Measurements from ENCODE around the gene HARS1.
A peak's percentile ranks its signal among the peaks of the same experiment; 100 is the strongest.
"Not testable (repeated sequence)": the region's sequence is repeated elsewhere in the genome, so short reads cannot be mapped to it uniquely, and the experiment has no call there.

HARS1 gene

DNA sequence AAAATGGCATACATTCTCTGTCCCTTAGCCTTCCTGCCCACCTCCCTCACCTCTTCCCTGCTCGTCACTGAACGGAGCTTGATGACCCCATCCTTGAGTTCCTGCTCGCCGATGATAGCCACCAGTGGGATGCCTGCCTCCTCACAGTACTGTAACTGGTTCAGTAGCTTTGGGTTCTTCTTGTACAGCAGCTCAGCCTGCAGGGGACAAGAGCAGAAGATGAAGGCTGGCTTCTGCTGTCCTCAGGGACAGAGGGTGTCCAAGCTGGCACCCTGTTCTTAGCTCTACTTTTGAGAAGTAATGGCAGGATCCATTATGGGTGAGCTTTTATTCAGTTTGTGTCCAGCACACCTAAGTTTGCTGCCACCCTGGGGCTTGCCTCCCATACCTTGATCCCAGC lies 16.5 kb downstream of the HARS1 start:
- DNase-seq, result no peak

DNA sequence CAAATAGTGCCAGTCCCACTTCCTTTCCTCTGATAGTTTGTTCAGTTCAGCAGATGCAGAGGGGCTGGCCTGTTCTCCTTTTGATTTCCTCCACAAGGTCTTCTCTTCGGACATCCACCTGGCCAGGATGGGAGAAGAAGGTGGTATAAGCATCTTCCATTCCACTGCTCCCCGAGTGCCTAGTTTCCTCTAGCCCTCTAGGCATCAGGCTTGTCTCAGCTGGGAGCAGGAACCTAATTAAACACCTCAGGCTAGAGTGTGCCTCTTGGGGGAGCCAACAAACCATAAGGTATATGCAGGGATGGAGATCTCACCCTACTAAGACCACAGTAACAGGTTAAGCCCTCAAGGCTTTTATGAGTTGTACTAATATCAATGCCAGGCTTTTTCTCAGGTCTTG lies 17.0 kb downstream of the HARS1 start:
- DNase-seq, result no peak

DNA sequence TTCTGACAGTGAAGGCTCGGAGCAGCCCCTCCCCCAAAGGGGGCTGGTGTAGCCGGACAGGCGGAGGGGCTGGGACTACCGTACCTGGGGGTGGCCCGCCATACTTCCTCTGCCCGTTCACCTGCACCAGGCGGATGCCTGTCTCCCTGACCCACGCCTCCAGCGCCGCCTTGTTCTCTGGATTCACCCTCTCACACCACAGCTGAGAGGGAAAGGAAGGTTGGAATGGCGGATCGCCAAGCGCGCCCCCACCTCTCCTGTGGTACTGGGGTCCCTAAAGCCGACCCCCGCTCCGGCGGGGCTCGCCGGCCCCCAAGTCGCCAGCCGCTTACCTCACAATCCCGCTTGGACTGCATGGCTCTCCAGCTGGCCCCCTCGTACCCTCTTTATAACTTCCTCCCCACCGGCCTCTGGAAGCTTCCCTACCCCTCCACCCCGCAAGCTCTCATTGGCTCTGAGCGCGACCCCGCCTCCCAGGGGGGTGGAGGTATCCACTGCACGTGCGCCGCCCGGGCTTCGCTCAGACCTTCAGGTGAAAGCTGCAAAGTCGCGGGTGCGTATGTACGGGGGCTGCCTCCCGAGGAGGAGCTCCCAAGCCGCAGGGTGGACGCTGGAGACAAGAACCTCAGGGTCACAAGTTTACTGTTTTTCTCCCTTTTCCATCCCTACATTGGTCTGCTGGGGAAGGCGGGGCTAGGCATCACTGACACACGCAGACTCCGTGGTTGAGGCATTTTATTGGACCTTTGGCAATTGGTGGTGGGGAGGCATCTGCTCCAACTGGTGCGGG lies 17.8 kb downstream of the HARS1 start, which contains the start of gene DND1:
Gene DND1, minus strand, starts transcription at position 390 of the 790 bp plus-strand sequence. Its CDS starts 34 bp downstream, at position 356.
- no peak for DNase-seq

DNA sequence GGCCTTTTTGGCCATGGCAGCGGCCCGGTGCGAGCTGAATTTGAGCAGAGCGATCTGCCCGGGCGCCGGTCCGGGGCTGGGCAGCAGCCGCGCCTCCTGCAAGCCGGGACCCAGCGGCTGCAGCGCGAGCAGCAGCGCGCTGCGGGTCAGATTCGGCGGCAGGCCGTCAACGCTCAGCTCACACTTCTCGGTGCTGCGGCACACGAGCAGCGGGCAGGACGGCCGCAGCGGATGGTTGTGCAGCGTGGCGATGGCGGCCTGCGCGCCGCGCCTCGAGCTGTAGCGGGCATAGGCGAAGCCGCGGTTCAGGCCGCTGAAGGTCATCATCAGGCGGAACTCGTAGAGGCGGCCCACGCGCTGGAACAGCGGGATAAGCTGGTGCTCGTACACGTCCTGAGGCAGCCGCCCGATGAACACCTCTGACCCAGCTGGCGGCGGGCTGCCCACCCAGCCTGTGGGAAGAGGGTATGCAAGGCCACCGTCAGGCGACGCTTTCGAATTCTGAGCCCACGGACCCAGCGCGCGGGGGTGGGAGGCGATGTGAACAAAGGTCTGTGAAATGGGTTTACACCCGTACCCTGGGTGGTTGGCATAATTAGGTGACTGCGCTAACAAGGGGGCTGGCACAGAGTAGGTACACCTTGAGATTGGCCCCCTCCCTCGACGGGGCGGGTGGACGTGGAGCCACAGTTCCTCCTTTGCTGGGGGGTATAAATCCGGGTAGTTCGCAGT lies 18.5 kb downstream of the HARS1 start:
- DNase-seq, result no peak

DNA sequence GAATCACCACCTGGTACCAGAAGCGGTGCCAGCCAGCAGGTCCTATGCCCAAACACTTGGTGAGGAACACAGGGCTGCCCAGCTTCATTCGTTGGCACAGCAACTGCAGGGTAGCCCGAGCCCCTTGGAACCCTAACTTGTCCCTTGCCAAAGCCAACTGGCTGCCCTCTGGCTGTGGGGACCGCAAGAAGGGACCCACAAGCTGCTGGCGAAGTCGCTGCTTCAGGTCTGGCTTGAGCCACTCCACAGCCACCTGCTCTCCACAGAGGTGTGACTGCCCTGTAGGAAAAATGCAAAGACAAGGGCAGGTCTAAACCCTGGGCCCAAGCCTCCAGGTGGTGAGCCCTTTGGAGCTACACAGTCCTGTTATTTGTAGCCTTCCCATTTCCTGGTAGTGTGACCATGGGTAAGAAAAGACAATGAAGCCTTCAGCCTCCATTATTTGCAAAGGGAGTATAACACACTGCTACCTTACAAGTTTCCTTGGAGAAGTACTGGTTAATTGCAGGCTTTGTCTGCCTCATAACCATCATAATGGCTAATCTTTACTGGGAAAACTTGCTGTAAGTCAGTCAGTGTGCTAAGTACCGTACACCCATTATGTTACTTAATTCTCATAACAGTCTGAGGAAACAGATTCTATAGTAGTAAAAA lies 19.6 kb downstream of the HARS1 start:
- DNase-seq, result no peak

DNA sequence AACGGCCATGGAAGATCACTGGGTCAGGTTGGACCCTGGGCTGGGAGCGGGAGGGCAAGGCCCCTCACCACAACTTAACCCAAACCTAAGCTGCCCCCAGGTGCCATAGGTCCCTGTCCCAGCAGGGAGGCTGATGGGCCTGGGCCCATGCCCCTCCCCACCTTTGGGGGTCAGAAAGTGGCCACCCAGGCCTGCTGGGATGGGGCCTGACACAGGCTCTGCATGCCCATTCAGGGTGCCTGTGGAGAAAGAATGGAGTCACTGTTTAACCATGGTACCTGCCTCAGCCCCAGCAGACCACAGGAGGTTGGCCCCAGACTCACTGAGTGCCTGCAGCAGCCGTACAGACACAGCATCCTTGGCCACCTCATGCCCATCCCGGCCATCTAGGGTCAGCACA lies 20.1 kb downstream of the HARS1 start:
- DNase-seq, result not testable (repeated sequence)

DNA sequence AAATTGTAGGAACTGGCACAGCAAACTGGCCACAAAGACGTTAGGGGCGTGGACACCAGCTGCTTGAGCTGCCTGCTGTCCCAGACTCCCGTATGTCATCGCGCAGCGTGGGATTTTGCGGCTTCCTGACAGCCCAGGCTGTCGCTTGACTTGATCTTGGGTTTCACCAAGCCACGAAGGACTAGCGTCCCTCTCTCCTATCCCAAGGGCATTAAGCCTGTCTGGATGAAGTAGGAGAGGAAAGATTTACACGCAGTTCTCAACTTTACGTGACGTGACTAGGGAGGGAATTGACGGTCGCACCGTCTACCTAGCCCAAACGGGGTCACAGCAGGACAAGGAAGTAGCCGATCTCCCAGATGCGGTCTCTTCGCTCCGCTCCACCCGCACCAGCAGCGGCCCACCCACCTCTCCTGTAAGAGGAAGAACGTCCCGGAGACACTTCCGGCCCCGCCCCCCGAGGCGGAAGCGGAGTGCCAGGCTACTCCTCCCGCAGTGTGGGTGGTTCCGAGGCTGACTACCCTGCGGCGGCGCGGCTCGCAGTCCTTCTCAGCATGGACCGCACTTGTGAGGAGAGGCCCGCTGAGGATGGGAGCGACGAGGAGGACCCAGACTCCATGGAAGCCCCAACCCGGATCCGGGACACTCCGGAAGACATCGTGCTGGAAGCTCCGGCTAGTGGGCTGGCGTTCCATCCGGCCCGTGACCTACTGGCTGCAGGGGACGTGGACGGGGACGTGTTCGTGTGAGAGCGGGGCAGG lies 26.6 kb downstream of the HARS1 start, which contains the start of gene WDR55:
Gene WDR55, plus strand, starts transcription at position 546 of the 761 bp plus-strand sequence. Its CDS starts 9 bp downstream, at position 555.
- DNase-seq, result peak; percentile 69

DNA sequence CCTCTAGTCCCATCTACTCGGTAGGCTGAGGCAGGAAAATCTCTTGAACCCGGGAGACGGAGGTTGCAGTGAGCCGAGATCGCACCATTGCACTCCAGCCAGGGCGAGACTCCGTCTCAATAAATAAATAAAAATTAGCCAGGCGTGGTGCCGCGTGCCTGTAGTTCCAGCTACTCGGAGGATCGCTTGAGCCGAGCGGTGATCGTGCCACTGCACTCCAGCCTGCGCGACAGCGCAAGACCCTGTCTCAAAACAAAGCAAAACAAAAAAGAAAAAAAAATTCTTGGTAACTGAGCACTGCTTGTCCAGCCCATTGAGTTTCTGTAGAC lies 27.2 kb downstream of the HARS1 start:
- no peak for DNase-seq

DNA sequence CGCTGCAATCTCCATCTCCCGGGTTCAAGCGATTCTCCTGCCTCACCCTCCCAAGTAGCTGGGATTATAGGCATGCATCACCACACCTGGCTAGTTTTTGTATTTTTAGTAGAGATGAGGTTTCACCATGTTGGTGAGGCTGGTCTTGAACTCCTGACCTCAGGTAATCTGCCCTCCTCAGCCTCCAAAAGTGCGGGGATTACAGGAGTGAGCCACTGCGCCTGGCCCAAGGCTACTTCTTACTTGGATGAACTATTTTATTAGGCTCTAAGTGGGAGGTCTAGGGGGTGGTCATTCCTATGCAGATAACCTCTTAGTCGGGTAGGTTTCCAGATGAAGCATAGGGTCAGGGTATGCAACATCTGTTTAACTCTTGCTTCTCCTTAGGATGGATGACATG lies 30.8 kb downstream of the HARS1 start:
- DNase-seq, result not testable (repeated sequence)

DNA sequence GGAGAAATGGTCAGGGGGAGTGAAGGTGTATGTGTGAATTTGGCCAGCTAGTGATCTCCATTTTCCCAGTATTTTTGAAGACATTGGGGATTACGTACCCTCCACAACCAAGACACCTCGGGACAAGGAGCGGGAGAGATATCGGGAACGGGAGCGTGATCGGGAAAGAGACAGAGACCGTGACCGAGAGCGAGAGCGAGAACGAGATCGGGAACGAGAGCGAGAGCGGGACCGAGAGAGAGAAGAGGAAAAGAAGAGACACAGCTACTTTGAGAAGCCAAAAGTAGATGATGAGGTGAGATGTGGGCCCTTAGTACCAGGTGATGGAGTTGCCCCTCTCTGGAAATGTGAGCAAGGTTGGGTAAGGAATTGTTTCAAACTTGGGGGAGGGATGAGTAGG lies 32.3 kb downstream of the HARS1 start:
- DNase-seq, result no peak

DNA sequence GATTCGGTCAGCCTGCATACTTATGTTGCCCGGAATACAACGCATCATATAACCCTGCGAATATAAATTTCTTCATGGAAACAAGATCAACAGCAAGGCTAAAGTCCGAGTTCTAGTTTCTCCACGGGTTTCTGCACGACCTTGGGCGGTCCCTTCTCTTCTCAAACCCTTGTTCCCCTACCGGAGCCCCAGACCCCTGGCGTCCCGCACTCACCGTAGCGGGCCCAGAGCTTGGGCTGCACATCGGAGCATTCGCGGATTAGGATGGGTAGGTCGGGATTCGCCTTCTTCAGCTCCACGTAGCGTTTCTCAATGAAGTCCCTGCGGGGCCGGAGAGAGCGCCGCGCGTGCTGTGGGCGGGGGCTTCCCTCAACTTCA lies 44.1 kb downstream of the HARS1 start:
- no peak for DNase-seq

DNA sequence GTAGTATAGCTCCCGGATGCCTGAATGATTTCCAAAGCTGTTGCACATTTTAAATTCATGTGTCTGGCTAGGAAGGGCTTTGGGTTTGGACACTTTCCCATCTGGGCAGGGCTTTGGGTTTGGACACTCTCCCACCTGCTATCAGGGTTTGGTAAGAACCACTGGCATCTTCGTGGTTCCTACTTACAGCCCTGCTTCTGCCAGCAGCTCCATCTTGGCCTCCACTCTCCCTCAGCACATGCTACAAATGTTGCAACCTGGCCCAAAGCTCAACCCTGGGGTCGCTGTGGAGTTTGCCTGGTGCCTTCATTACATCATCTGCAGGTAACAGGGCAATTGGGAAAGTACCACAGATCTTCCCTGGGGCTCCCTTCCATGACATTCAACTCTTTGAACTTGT lies 48.5 kb downstream of the HARS1 start:
- DNase-seq, result no peak

DNA sequence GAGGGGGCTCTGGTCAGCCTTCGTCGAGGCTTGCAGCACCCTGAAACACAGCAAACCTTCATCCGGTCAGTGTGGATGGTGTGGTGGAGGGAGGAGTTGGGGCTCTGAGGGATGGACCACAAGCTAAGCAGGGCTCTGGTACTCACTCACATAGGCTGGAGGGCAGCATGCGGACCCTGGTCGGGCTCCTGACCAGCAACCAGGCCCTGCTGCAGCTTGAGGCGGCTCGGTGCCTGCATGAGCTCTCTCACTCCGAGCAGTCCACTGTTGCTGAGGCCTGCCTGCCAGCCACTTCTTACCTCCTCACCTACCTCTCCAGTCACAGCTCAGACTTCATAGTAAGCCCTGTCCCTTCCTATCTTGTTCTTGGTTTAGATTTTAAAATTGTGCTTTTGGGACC lies 49.5 kb downstream of the HARS1 start:
- no peak for DNase-seq

DNA sequence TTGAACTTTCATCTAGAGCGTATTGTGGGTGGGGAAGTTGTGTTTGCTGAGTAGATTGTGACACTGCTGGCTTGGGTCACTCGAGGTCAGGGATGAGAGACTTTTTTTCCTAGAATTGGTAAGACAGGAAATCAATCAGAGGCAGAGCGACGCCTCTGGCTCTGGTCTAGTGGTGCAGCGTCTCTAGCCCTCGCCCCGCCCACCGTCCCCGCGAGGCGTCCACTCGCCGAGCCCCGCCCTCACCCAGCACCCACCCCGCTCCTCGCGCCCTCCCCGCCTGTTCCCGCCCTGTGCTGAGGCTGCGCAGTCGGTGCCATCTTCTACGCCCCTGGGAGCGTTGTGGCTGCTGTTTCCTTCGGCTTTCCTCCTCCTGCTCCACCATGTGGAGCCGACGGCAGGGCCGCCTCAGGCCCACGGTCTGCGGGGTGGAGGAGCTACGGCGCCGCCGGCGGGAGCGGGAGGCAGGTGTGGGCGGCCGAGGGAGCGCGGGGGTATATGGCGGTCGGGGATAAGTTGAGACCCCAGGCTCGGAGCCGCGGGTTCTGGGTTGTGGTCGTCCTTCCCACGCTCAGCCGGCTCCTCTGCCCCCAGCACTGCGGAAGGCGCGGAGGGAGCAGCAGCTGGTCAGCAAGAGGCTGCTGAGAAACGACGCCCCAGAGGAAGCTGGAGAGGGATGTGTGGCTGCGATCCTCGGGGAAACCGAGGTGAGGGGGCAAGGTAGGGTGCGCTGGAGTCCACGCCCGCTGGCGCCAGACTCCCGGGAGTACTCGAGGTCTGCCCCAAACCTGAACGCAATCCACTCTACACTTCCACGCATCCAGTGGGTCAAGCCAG lies 51.8 kb downstream of the HARS1 start, which contains the start of gene TMCO6:
Gene TMCO6, plus strand, starts transcription at position 304 of the 834 bp plus-strand sequence. Its CDS starts 77 bp downstream, at position 381.
- DNase-seq, result peak; percentile 61

DNA sequence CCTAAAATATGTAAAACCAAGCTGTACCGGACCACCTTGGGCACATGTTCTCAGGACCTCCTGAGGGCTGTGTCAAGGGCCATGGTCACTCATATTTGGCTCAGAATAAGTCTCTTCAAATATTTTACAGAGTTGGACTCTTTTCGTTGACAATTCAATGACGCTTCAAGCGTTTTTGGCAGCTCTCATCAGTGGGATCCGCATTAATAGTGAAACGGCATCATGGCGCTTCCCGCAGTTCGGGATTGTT lies 52.3 kb downstream of the HARS1 start:
- not testable (repeated sequence) for DNase-seq

DNA sequence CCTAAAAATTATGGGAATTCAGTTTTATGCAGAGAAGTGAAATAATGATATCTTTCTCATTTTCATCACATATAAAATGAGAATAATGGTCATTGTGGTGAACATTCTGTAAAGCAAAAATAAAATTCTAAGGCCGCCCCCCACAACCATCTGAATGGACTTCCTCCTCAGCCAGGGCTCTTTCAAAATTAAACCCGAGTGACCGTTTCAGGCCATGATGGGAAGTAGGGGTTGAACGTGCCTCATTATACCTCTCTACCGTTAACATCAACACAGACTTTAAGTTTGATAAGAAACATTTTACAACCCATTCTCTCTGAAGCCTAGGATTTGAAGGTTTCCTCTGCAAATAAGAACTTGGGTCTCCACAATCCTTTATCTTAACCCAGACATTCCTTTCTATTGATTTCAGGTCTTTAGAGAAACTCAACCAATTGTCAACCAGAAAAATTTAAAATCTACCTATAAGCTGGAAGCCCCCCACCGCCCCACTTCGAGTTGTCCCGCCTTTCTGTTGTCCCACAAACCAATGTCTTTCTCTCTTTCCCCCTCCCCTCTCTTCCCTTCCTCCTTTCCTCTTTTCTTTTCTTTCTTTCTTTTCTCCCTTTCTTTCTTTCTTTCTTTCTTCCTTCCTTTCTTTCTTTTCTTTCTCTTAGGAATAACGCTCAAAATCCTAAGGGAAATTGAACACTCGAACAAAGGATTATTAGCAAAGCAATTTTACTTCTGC lies 53.6 kb downstream of the HARS1 start:
- DNase-seq, result no peak

DNA sequence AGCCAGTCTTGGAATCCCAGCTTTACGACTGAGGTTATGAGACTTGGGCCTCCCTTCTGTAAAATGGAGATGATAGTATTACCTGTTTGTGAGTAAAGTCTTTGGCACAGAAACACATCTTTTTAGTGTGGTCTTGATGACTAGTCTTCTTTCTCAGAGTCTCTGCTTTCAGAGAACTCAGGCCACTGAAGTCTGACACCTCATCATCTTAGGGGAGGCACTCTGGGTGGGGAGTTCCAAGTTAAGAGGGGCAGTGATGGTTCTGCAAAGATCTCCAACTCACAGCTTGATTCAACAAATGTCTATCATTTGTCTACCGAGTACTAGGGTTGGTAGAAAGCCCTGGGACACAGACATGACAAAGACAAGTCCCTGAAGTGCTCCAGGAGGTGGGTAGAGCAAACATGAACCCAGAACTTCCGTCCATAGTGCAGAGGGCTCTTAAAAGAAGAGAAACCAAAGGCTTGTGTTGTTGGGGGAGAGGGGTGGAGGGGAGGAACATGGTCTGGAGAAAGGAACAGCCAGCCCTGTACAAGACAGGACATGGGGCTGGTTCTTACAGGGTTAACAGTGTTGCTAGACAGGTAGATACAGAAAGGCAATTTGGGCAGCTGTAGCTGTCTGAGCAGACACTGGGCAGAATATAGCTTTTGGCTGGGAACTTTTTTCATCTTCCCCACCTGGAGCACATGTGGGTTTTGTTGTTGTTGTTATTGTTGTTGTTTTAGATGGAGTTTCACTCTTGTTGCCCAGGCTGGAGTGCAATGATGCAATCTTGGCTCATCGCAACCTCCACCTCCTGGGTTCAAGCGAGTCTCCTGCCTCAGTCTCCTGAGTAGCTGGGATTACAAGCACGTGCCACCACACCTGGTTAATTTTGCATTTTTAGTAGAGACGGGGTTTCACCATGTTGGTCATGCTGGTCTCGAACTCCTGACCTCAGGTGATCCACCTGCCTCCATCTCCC lies 55.6 kb downstream of the HARS1 start:
- DNase-seq, result no peak

DNA sequence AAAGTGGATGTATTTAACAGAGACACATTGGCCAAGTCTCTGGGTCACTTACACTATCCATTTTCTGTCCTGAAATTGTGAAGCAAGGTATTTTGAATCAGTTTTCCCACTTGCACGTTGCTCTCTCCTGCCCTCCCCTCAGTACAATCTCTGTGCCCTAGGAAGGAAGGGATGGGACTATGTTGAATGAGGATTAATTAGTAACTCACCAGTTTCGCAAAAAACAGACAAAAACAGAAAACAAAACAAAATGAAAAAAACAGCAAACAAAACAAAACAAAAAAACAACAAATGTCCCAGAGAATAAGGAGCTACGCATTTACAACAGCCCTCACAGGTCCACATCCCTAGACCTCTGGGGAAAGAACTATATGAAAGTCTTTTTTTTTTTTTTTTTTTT lies 57.1 kb downstream of the HARS1 start:
- no peak for DNase-seq

DNA sequence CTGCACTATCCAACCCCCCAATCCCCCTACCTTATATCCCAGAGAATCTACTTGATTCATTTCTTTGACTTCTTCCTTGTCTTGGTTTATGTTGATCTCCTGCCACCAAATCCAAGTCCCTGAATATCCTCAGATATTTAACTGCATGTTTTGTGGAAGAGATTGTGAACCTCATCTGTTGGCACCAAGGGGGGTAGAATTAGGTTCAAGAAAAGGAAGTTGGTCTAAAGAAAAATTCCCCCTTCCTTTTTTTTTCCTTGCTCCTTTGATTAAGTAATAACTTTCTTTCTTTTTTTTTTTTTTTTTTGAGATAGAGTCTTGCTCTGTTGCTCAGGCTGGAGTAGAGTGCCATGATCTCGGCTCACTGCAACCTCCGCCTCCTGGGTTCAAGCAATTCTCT lies 57.7 kb downstream of the HARS1 start:
- DNase-seq, result no peak

DNA sequence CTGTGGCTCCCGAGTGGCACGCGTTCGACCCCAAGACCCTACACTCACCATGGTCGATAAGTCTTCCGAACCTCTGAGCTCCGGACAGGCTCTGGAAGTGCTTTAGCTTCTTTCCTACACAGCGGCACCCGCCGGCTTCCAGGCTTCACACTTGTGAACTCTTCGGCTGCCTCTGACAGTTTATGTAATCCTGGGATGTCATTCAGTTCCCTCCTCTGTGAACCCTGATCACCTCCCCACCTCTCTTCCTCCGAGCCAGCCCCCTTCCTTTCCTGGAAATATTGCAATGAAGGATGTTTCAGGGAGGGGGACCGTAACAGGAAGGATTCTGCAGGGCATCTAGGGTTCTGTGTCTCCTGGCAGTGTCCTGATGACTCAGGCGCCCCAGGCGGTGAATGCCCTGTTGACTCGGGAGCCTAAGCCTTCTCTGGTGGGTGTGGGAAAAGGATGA lies 58.1 kb downstream of the HARS1 start, which contains the start of gene CD14:
Gene CD14, minus strand, starts transcription at position 155 of the 451 bp plus-strand sequence. Its CDS starts 104 bp downstream, at position 51.
- peak; percentile 1 for DNase-seq
